Measurements from ENCODE around the gene GCLC.

The GCLC gene

DNA sequence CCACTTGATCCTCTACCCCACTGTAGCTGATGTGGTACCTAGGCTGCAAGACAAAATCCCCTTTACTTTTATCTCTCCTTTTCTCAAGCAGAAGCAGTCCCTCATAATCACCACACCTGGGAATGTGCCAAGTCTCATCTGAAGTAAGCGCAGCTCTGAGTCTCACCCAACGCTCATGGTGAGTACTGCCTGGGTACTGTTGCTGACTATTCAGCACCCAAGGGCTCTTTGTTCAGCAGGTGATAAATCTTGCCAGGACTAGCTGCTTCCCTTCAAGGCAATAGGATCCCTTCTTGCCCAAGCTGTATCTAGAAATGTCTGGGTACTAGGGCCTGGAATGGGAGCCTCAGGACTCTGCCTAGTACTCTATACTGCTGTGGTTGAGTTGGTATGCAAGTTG is 70.9 kb downstream of the GCLC start:
- H3K27ac ChIP-seq, result no peak overlapping the region
- TF ChIP-seq CTCF (conservative IDR thresholded peaks at IDR 0.05), result no peak

DNA sequence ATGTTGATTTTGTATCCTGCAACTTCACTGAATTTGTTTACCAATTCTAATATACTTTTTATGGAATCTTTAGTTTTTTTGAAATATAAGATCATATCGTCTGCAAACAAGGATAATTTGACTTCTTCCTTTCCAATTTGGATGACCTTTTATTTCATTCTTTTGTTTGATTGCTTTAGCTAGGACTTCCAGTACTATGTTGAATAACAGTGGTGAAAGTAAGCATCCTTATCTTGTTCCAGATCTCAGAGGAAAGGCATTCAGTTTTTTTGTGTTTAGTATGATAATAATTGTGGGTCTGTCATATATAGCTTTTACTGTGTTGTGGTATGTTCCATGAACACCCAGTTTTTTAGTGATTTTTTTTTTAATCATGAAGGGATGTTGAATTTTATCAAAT is 75.7 kb downstream of the GCLC start:
- TF ChIP-seq CTCF (conservative IDR thresholded peaks at IDR 0.05), result no peak

DNA sequence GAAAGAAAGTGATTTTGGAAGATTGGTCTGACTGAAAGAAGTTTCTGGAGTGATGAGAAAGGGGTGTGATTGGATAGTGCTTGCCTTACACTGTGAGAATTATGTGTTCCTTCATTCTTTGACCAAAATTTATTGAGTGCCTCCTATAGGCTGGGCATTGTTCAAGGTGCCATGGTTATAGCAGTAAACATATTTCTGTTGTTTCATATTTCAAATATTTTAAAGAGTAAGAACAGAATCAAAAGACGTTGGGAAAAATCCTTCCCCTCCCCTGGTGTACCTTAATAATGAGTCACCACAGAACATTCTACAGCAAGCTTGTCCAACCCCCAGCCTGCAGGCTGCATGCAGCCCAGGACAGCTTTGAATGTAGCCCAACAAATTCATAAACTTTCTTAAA is 78.6 kb downstream of the GCLC start:
- H3K27ac ChIP-seq, result no peak overlapping the region
- no peak for TF ChIP-seq CTCF (conservative IDR thresholded peaks at IDR 0.05)

More for the DNA sequence above, 75.7 kb downstream of the GCLC start:
- peak overlapping the region; percentile 61 for H3K27ac ChIP-seq

- no peak for TF ChIP-seq CTCF (conservative IDR thresholded peaks at IDR 0.05)
- H3K27ac ChIP-seq, result no peak overlapping the region; the same call in 1 of the 2 replicates
These were observed 79.2 kb downstream of the GCLC start for GRCh38 chr6:53465732-53466131.

GRCh38 chr6:53464927-53465460 is 79.9 kb downstream of the GCLC start:
- TF ChIP-seq CTCF (conservative IDR thresholded peaks at IDR 0.05), result no peak
- no peak overlapping the region; the same call in 1 of the 2 replicates for H3K27ac ChIP-seq

GRCh38 chr6:53464483-53464882 is 80.4 kb downstream of the GCLC start:
- TF ChIP-seq CTCF (conservative IDR thresholded peaks at IDR 0.05), result no peak
- no peak overlapping the region for H3K27ac ChIP-seq

DNA sequence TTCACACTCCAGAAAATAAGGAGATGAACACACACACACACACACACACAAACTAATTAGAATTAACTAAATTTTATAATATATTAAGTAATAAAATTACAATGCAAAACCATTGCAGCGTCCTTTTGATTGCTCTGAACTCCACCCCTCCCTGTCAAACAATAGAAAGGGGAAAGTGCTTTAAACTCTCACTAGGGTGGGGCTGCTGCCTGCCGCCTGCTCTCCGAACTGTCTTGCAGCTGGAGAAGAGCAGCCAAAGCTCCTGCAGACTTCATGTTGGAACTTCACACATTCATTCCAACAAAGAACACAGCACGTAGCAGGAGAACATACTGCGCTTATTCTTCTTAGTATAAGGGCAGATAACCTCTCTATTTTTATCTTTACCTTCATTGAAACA is 83.2 kb downstream of the GCLC start:
- no peak for TF ChIP-seq CTCF (conservative IDR thresholded peaks at IDR 0.05)
- peak overlapping the region; percentile 43 for H3K27ac ChIP-seq
